GM20000 (cell line): ENCODE measurements around the gene CCDC190.

Source experiments
- DNase-seq: peaks from one replicate; pipeline ENCODE4 v3.0.0; 2012; ENCODE audit warnings: low spot score
- TF ChIP-seq, protein P1 (sequence below): IDR thresholded peaks from 2 replicates; pipeline ENCODE4 v1.5.1; 2012; ENCODE audit warnings: mild to moderate bottlenecking, control low read depth; ENCODE audit errors: extremely low read depth, missing control alignments

The CCDC190 gene

GRCh38 chr1:162861101-162861500 lies at the start of gene CCDC190:
Gene CCDC190 (minus strand): TSS chr1:162861175. CDS start chr1:162859646, 1,529 bp downstream.
- no peak for DNase-seq
- TF ChIP-seq, protein P1, sequence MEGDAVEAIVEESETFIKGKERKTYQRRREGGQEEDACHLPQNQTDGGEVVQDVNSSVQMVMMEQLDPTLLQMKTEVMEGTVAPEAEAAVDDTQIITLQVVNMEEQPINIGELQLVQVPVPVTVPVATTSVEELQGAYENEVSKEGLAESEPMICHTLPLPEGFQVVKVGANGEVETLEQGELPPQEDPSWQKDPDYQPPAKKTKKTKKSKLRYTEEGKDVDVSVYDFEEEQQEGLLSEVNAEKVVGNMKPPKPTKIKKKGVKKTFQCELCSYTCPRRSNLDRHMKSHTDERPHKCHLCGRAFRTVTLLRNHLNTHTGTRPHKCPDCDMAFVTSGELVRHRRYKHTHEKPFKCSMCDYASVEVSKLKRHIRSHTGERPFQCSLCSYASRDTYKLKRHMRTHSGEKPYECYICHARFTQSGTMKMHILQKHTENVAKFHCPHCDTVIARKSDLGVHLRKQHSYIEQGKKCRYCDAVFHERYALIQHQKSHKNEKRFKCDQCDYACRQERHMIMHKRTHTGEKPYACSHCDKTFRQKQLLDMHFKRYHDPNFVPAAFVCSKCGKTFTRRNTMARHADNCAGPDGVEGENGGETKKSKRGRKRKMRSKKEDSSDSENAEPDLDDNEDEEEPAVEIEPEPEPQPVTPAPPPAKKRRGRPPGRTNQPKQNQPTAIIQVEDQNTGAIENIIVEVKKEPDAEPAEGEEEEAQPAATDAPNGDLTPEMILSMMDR = no peak

DNA sequence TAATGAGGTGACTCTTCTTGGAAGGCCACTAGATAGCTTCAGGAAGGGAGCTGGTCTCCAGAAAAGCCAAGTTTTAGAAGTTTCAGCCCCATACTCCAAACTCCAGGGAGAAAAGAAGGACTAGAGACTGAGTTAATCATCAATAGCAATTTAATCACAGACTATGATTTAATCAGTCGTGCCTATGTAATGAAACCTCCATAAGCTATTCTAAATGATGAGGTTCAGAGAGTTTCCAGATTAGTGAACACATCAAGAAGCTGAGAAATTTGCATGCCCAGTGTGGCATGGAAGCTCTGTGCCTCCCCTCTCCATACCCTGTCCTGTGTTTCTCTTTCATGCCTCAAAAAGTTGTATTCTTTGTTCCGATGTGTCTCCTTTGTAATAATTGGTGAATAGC lies 49.2 kb upstream of the CCDC190 start:
- DNase-seq = no peak
- TF ChIP-seq, protein P1 = no peak

DNA sequence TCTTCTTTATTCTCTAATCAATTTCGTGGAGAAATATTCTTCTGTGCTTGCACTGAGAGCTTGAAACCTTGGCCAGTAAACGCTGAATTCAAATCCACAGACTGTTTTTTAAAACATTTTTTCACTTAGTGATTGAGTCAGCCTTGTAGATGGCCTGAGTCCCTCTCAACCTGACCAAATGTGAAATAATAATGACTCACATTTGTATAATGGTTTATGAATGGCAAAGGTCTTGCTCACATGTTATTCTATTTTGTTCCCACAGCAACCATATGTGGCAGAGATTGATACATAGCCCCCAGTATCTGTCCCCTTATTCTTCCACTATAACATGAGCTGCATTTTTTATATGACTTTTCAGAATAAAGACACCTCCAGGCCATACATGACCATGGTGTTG lies 47.8 kb upstream of the CCDC190 start:
- DNase-seq = no peak
- TF ChIP-seq, protein P1 = no peak

- DNase-seq = no peak
- TF ChIP-seq, protein P1 = no peak
Measured at GRCh38 chr1:162908236-162908635, 47.3 kb upstream of the CCDC190 start.

- TF ChIP-seq, protein P1 = no peak
- DNase-seq = no peak
Measured at GRCh38 chr1:162906485-162906884, 45.5 kb upstream of the CCDC190 start.

DNA sequence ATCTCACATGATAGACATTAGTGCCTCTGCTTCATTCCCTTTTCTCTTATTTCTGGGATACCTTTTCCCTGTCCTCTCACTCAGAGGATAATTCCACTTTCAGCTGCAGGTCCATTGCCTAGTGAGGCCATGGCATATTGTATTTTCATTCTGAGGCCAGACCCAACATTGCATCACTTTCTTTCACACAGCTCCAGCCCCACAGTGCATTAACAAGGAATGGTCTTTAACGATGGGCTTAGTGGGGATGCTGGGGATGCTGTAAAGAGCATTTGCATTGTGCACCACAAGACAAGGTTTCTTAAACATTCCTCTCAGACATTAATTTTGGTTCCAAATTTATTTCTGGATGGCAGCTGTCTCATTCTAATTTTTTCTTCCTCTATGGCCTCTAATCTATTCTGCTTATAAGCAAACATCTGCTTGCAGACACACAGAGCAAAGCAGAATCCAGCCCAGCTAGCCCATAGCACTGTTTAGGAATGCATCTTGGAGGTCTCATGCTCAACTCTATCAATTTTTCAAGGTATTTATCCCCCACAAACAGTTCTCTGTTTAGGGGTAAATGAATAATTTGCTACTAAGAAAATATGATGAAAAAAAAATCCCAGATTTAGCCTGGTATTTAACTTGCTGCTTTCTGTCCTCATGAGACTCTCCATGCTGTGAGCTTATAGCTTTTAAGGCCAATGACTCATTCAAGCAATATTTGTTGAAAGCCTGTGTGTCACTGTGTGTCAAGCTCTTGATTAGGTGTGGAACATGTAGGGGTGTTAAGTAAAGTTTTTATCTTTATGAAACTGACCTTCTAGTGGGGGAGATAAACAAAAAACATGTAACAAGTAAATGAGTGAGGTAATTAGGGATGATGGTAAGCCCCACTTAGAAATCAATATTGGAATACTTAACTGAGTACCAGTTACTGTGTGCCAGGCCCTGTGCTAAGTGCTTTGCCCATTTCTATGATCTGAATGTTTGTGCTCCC lies 44.5 kb upstream of the CCDC190 start:
- TF ChIP-seq, protein P1 = no peak
- no peak for DNase-seq

- DNase-seq = no peak
- TF ChIP-seq, protein P1 = no peak
Measured at GRCh38 chr1:162904579-162904978, 43.6 kb upstream of the CCDC190 start.
